SU-DHL-6 (cell line): ENCODE data around the gene TDRD5.

Source experiments
- H2AFZ ChIP-seq: fragments of 200-600 bp; sonication (generic); 2 replicates; pipeline ENCODE4 v1.6.1; 2014; ENCODE audit warnings: low read depth, mild to moderate bottlenecking, moderate library complexity, mixed read lengths, antibody characterized with exemption, low read length; ENCODE audit not compliant: severe bottlenecking
- H3F3A ChIP-seq: fragments of 200-600 bp; shearing (Covaris generic); 2 replicates; pipeline ENCODE4 v1.6.0; 2016; ENCODE audit warnings: antibody characterized with exemption, mild to moderate bottlenecking; ENCODE audit not compliant: insufficient read depth
- H3K27ac ChIP-seq: fragments of 200-600 bp; sonication (generic); 2 replicates; pipeline ENCODE4 v1.5.1; 2016; ENCODE audit warnings: low read depth, mild to moderate bottlenecking, low read length, moderate library complexity, mixed read lengths
- H3K27me3 ChIP-seq: fragments of 200-600 bp; sonication (generic), shearing (Covaris generic); 2 replicates; pipeline ENCODE4 v1.6.0; 2014; ENCODE audit warnings: mild to moderate bottlenecking, low read length
- H3K36me3 ChIP-seq: fragments of 200-600 bp; sonication (generic); 2 replicates; pipeline ENCODE4 v1.6.1; 2014; ENCODE audit warnings: mild to moderate bottlenecking, low read length, mixed read lengths
- H3K4me2 ChIP-seq: fragments of 300-600, 200-600 bp; shearing (Covaris generic), sonication (generic); 2 replicates; pipeline ENCODE4 v1.6.0; 2014; ENCODE audit warnings: low read length, low read depth, mild to moderate bottlenecking; ENCODE audit not compliant: poor library complexity, severe bottlenecking
- H3K4me3 ChIP-seq: fragments of 200-600 bp; sonication (generic); 2 replicates; pipeline ENCODE4 v1.5.1; 2014; ENCODE audit warnings: antibody characterized with exemption, low read length, mild to moderate bottlenecking, mixed read lengths; ENCODE audit not compliant: insufficient read depth, poor library complexity, severe bottlenecking
- H3K79me2 ChIP-seq: fragments of 200-600 bp; sonication (generic); 2 replicates; pipeline ENCODE4 v1.6.1; 2014; ENCODE audit warnings: mild to moderate bottlenecking, low read length, moderate library complexity; ENCODE audit not compliant: insufficient read depth
- H3K9ac ChIP-seq: fragments of 200-600 bp; sonication (generic); 2 replicates; pipeline ENCODE4 v1.7.0; 2014; ENCODE audit warnings: mild to moderate bottlenecking, low read length
- H3K9me2 ChIP-seq: fragments of 200-600 bp; sonication (generic); replicated peaks from 2 replicates; pipeline ENCODE4 v1.6.1; 2014; ENCODE audit warnings: low read length; ENCODE audit not compliant: insufficient read depth
- H3K9me3 ChIP-seq: fragments of 200-600 bp; sonication (generic); 2 replicates; pipeline ENCODE4 v1.6.1; 2014; ENCODE audit warnings: low read length, mixed read lengths; ENCODE audit not compliant: insufficient read depth
- H4K20me1 ChIP-seq: fragments of 200-600 bp; sonication (generic); 2 replicates; pipeline ENCODE4 v1.6.1; 2014; ENCODE audit warnings: low read depth, mild to moderate bottlenecking, antibody characterized with exemption, low read length, moderate library complexity, mixed read lengths
- EZH2phosphoT487 ChIP-seq: fragments of 200-600 bp; sonication (generic), shearing (Covaris generic); conservative IDR thresholded peaks from 2 replicates; pipeline ENCODE4 v1.6.1; 2018; ENCODE audit warnings: mild to moderate bottlenecking, antibody characterized with exemption, low read length, moderate library complexity, mixed read lengths
- TF ChIP-seq, protein P1 (sequence below): fragments of 200-600 bp; sonication (generic); IDR thresholded peaks from one replicate; pipeline ENCODE4 v1.5.1; 2017; ENCODE audit warnings: antibody characterized with exemption, mild to moderate bottlenecking, low read length, moderate library complexity; ENCODE audit not compliant: insufficient read depth, poor library complexity, severe bottlenecking

The TDRD5 gene

DNA sequence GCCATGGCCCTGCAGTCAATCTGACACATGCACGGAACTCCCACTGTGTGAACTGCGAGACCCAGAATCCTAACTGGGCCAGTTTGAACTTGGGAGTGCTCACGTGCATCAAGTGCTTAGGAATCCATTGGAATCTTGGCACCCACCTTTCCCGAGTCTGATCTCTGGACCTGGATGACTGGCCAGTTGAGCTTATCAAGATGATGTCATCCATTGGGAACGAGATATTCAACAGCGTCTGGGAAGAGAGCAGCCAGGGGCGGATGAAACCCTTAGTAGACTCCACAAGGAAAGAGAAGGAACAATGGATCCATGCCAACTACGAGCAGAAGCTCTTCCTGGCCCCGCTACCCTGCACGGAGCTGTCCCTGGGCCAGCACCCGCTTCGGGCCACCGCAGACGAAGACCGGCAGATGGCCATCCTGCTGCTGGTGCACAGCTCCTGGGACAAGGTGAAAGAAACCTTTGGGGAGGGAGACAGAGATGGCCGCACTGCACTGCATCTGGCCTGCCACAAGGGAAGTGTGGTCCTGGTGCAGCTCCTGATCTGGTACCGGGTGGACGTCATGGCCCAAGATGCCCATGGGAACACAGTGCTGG, 3.1 kb upstream of the TDRD5 start:
- no peak overlapping the region for H3K4me2 ChIP-seq
- no peak overlapping the region for H3K27ac ChIP-seq
- no peaks in the 10 kb centered on the region for H3K36me3 ChIP-seq
- no peaks in the 10 kb centered on the region for H3K79me2 ChIP-seq
- TF ChIP-seq EZH2phosphoT487 = no peak
- TF ChIP-seq, protein P1, sequence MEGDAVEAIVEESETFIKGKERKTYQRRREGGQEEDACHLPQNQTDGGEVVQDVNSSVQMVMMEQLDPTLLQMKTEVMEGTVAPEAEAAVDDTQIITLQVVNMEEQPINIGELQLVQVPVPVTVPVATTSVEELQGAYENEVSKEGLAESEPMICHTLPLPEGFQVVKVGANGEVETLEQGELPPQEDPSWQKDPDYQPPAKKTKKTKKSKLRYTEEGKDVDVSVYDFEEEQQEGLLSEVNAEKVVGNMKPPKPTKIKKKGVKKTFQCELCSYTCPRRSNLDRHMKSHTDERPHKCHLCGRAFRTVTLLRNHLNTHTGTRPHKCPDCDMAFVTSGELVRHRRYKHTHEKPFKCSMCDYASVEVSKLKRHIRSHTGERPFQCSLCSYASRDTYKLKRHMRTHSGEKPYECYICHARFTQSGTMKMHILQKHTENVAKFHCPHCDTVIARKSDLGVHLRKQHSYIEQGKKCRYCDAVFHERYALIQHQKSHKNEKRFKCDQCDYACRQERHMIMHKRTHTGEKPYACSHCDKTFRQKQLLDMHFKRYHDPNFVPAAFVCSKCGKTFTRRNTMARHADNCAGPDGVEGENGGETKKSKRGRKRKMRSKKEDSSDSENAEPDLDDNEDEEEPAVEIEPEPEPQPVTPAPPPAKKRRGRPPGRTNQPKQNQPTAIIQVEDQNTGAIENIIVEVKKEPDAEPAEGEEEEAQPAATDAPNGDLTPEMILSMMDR = no peak
- H4K20me1 ChIP-seq = no peaks in the 10 kb centered on the region
- H3K4me3 ChIP-seq = no peak overlapping the region
- no peaks in the 10 kb centered on the region for H3K9me2 ChIP-seq
- no peaks in the 10 kb centered on the region for H3F3A ChIP-seq
- no peak overlapping the region for H3K9ac ChIP-seq
- H3K9me3 ChIP-seq = no peaks in the 10 kb centered on the region
- H2AFZ ChIP-seq = no peak overlapping the region
- no peaks in the 10 kb centered on the region for H3K27me3 ChIP-seq

DNA sequence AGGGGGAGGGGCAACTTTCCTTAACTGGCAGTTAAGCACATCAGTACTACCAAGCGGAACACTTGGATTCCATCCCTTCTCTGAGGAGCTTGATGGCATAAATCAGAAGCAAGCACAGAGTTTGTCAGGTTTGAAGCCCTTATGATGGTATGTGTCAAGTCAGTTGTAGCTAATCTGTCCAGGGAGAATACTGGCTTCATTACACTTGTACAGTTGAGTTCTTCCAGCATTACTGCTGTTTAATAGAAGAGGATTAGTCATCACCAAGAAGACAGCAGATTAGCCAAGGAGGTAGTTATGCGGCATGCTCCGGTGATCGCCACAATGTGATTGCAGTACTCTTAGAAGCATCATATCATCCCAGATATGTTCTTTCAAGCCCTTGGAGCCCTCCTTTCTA, 2.1 kb upstream of the TDRD5 start:
- H2AFZ ChIP-seq = no peak overlapping the region
- no peaks in the 10 kb centered on the region for H3K27me3 ChIP-seq
- no peaks in the 10 kb centered on the region for H3K79me2 ChIP-seq
- no peaks in the 10 kb centered on the region for H3F3A ChIP-seq
- no peak overlapping the region for H3K27ac ChIP-seq
- no peak overlapping the region for H3K4me2 ChIP-seq
- H3K36me3 ChIP-seq = no peaks in the 10 kb centered on the region
- no peaks in the 10 kb centered on the region for H4K20me1 ChIP-seq
- TF ChIP-seq, protein P1 = no peak
- TF ChIP-seq EZH2phosphoT487 = no peak
- no peak overlapping the region for H3K9ac ChIP-seq
- no peaks in the 10 kb centered on the region for H3K9me2 ChIP-seq
- no peak overlapping the region for H3K4me3 ChIP-seq
- no peaks in the 10 kb centered on the region for H3K9me3 ChIP-seq

DNA sequence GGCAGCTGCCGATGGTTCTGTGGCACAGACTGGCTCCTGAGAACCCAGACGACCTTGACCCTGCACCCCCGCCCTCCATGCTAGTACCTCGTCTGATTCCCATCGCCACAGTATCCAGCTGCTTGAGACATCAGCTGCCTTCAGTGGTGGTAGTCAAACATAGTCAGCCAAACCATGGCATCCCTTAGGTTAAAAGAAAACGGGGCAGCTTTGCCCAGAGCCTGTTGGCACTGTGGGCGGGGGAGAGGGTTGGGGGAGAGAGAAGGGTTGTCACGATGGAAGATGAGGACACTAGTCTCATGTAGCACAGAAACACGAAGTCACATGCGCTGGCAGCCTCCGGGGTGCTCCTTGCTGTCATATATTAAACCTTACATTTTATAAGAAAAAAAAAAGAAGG, 961 bp upstream of the TDRD5 start:
- no peaks in the 10 kb centered on the region for H3K9me2 ChIP-seq

More for the DNA sequence above, 961 bp upstream of the TDRD5 start:
- Histone ChIP-seq H3K9ac (no peak overlapping the region), H3K79me2 (no peaks in the 10 kb centered on the region), H3K4me2 (no peak overlapping the region), H3K36me3 (no peaks in the 10 kb centered on the region), H3K4me3 (no peak overlapping the region), H2AFZ (no peak overlapping the region), H3F3A (no peaks in the 10 kb centered on the region), H3K27ac (no peak overlapping the region), H4K20me1 (no peaks in the 10 kb centered on the region), H3K27me3 (no peaks in the 10 kb centered on the region), H3K9me3 (no peaks in the 10 kb centered on the region)
- TF ChIP-seq EZH2phosphoT487 = no peak
- TF ChIP-seq, protein P1 = no peak
